HG02763 (cell line): ENCODE measurements around the gene TMEM92.
"Not testable (repeated sequence)": the region's sequence is repeated elsewhere in the genome, so short reads cannot be mapped to it uniquely, and the experiment has no call there.

Source experiments
- ATAC-seq: cut with Tn5 transposase; IDR thresholded peaks from one replicate; pipeline ENCODE4 v1.9.1; 2021; ENCODE audit warnings: mild to moderate bottlenecking, moderate library complexity; ENCODE audit not compliant: unreplicated experiment

TMEM92 gene

DNA sequence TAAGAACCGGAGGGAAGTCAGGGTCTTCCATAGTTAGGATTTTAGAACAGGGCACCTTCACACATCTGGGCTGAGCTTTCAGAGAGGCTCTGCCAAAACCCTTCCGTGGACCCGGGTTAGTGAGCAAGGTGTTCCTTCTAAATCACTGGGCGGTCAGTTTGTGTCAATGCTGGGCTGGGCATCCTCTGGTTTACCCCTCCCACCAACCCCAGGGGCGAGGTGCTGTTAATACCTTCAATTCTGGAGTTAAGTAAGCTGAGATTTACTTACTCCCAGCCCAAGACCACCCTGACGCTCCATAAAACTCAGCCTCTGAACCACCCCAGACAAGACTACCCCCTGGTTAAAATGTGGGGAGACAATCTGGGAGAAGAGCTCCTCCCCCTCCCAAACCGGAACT, 1.0 kb downstream of the TMEM92 start:
- no peak for ATAC-seq

- ATAC-seq, result no peak
These were observed 2.5 kb downstream of the TMEM92 start for GRCh38 chr17:50276588-50277356.

DNA sequence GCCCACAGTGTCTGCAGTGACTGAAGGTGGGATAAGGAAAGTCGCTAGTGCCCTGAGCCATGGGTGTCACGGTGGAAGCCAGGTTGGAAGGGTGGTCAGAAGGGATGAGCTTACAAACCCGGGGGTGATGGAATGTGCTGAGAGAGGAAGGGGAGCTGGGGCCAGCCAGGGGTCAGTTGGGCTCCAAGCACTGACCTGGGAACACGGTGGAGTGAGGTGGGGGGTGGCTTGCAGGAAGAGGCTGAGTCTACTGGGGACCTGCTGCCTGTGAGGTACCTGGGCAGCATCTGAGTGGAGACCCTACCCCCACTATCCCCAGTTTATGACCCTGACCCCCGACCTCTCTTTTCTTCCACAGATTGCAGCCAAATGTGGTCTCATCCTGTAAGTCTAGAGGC, 3.1 kb downstream of the TMEM92 start:
- ATAC-seq, result no peak

DNA sequence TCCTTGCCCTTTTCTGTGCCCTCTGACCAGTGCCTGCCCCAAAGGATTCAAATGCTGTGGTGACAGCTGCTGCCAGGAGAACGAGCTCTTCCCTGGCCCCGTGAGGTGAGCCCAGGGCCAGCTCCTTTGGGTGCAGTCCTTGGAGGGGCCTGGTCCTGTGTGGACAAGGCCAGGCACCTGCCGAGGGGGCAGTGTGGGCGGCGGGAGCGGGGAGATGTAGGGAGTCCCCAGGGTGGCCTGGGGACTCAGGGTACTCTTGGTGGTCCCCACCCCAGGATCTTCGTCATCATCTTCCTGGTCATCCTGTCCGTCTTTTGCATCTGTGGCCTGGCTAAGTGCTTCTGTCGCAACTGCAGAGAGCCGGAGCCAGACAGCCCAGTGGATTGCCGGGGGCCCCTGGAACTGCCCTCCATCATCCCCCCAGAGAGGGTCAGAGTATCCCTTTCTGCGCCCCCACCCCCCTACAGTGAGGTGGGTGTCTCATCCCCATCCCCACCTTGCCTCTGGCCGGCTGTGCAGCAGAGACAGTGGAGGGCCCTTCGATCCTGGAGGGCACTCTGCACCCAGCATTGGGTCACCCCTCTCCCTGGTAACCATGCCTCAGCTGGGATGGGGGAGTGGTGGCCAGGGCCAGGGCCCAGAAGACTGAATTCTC, 4.4 kb downstream of the TMEM92 start:
- ATAC-seq, result no peak

GRCh38 chr17:50279181-50279526, 4.9 kb downstream of the TMEM92 start:
- ATAC-seq, result no peak

GRCh38 chr17:50279639-50280038, 5.4 kb downstream of the TMEM92 start:
- ATAC-seq, result no peak

DNA sequence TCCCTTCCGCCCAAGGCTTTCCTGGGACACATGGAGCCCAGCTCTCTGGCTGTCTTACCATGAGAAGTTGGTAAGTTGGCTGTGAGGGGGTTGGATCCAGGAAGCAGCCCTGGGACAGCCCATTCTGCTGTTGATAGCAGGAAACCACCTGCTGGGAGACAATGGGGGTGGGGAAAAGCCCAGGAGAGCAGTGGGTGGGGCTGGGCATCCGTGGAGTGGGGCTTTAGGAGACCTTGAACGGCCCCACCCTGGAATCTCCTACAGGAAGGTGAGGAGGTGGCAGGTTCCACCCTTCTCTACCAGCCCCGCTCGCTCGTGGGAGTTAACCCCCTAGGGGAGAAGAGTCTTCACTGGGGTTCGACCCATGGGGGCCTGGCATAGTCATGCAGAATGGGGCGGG, 5.8 kb downstream of the TMEM92 start:
- no peak for ATAC-seq

DNA sequence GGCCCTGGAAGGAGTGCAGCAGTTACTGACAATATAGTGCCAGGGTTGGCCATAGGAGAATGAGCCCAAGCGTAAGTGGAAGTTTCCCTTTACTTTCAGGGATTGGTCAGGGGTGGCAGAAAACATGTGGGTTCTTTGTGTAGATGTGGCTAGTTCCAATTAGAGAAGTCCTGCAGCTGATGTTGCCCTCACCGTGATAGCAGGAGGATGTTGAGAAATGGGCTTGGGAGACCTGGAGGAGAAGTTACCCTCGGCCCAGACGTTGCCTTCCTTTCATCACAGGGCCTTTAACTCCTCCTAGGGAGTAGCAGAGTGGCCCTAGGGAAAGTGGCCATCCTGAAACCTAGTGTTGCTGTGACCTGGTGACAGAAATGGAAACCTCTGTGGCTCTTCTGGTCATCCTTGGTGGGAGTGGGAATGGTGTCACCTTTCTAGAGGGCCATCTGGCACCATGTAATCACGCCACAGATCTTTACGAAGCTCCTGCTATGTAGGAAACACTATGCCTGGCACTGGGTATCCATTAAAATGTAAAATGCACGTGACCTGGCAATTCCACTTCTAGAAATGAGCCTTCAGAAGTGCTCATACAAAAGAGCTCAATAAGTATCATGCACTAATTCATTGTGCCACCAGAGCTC, 6.7 kb downstream of the TMEM92 start:
- ATAC-seq, result no peak

- ATAC-seq, result no peak
These were observed 7.6 kb downstream of the TMEM92 start for GRCh38 chr17:50281739-50282401.

DNA sequence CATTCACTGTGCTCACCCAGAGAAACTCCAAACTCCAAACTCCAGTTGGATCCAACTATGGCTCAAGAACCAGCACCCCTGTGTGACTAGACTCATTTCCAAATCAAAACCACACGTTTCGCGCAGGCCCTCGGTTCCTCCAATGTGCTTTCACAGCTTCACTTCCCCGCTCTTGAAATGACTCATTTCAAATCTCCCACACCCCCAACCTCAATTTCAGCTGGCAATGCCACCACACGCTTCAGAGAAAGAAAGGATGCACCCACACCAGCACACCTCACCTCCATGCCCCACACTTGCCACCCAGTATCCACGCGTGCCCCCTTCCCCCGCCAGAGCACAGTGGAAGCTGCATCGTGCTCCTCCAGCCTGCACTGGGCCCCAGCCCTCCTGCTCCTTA, 9.0 kb downstream of the TMEM92 start:
- ATAC-seq, result no peak

DNA sequence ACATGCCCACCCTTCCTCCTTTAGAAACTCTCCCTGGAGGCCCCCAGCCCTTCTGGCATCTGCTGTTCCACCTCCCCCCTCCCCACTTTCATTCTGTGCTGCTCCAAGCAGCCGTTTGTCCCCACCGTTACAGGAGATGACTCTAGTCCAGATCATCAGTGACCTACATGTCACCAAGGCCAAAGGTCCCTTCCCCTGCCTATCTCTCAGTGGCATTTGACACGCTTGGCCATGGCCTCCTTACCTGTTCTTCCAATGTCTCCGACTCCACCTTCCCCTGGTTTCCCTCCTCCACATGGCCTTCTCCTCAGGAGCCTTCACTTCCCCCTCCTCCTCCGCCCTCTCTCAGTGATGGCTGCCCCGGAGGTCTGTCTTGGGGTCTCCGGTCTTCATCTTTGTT, 9.4 kb downstream of the TMEM92 start:
- no peak for ATAC-seq

DNA sequence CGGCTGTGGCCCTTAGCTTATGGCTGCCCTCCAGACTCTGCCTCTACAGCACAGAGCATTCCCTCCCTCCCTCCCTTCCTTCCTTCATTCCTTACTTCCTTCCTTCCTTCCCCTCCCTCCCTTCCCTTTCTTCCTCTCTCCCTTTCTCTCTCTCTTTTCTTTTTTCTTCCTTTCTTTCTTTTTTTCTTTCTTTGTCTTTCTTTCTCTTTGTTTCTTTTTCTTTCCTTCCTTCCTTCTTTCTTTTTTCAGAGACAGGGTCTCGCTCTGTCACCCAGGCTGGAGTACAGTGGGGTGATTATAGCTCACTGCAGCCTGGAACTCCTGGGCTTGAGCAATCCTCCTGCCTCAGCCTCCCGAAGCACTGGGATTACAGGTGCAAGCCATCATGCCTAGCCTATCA, 11.7 kb downstream of the TMEM92 start:
- no peak for ATAC-seq

DNA sequence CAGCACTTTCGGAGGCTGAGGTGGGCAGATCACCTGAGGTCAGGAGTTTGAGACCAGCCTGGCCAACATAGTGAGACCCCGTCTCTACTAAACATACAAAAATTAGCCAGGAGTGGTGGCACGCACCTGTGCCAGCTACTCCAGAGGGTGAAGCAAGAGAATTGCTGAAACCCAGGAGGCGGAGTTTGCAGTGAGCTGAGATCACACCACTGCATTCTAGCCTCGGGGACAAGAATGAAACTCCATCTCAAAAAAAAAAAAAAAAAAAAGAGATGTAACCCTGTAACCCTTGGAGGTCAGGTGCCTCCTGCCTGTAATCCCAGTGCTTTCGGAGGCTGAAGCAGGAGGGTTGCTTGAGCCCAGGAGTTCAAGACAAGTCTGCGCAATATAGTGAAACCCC, 13.0 kb downstream of the TMEM92 start:
- ATAC-seq, result not testable (repeated sequence)

DNA sequence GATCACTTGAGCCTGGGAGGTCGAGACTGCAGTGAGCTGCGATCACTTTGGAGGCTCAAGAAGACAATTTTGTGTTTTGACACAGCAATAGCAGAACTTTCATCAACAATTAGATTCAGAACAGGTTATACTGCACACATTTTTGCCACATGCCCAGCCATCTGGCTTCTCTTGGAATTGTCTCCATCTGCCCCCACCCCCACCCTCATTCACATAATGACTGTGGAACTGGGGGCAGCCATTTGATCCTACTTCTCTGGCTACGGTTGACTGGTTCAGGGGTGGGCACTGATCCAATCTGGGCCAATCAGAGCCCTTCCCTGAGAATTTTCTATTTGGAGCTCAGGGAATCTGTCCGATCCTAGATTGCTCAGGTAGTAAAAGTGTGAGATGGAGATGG, 14.0 kb downstream of the TMEM92 start:
- ATAC-seq, result no peak

GRCh38 chr17:50289278-50289677, 15.0 kb downstream of the TMEM92 start:
- ATAC-seq, result no peak

GRCh38 chr17:50289991-50290702, 15.9 kb downstream of the TMEM92 start:
- no peak for ATAC-seq

DNA sequence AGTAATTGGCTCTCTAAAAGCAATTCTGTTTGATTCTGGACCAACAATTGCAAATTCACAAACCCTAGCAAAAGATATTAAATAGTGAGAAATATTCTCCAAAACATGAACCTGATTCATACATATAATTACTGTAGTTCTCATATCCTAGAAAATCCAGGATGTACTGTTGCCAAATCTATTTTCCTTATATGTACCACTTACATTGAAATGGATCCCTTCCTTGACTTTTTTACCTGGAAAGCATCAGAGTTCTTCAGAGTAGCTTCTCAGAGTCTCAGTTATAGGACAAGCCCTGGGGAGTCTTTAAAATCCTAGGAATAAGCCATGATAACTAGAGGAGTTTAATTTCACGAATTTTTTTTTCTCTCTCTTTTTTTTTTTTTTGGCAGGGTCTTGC, 16.7 kb downstream of the TMEM92 start:
- ATAC-seq, result no peak

DNA sequence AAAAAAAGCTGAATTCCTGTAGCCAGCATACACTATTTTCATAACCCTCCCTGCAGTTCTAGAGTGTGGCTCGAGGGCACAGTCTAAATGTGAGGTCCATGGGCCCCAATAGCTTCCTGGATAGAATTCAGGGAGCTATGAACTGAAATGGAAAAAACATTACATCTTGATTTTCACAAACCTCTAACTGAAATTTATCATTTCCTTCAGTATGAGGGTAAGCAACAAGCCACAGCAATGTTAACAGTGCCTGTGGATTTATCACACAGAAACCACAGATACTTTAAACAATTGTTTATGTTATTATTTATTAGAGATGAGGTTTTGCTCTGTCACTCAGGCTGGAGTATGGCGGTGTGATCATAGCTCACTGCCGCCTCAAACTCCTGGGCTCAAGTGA, 18.2 kb downstream of the TMEM92 start:
- no peak for ATAC-seq

- no peak for ATAC-seq
These were observed 20.8 kb downstream of the TMEM92 start for GRCh38 chr17:50295021-50295420.

GRCh38 chr17:50297407-50297865, 23.2 kb downstream of the TMEM92 start:
- ATAC-seq, result peak; percentile 50

GRCh38 chr17:50298018-50298417, 23.8 kb downstream of the TMEM92 start:
- ATAC-seq, result no peak
